GM19324 (cell line): ENCODE measurements around the gene POP5.
A peak's percentile ranks its signal among the peaks of the same experiment; 100 is the strongest.
"Not testable (repeated sequence)": the region's sequence is repeated elsewhere in the genome, so short reads cannot be mapped to it uniquely, and the experiment has no call there.

Experiments used
- ATAC-seq: cut with Tn5 transposase; IDR thresholded peaks from one replicate; pipeline ENCODE4 v1.9.1; 2021; ENCODE audit warnings: mild to moderate bottlenecking, moderate library complexity; ENCODE audit not compliant: unreplicated experiment, low FRiP score

The POP5 gene

GRCh38 chr12:120538281-120539156, 42.7 kb downstream of the POP5 start:
- no peak for ATAC-seq

DNA sequence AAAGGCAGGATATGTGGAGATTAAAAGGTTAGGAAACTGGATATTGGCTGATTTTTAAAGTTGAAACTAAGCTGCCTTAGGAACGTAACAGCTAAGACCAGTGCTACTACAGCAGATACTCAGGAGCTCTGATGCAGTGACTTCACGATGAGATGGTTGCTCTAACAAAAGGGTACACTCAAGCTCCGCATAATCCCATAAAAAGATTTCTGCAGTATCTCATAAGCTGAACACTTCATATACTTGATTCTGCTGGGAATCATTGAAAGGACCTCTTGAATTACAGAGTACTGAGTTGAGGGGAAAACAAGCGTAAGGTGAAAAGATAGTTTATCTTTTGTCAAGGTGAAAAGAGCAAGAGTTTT, 43.4 kb downstream of the POP5 start:
- ATAC-seq = no peak

GRCh38 chr12:120536064-120536791, 45.0 kb downstream of the POP5 start:
- no peak for ATAC-seq

- ATAC-seq = peak; percentile 41
Measured at GRCh38 chr12:120534703-120535655, 46.2 kb downstream of the POP5 start.

DNA sequence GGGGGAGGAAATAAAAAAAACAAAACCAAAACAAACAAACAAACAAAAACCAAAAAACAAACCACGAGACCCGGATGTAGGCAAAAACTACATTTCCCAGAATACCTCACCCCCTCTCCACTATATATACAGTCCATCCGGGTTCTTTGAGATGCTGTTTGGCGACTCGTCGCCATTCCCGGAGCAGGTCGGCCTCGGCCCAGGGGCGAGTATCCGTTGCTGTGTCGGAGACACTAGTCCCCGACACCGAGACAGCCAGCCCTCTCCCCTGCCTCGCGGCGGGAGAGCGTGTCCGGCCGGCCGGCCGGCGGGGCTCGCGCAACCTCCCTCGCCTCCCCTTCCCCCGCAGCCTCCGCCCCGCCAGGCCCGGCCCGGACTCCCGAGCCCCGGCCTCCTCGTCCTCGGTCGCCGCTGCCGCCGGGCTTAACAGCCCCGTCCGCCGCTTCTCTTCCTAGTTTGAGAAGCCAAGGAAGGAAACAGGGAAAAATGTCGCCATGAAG, 46.9 kb downstream of the POP5 start, which contains the start of gene RNF10:
Gene RNF10, plus strand, starts transcription at position 154 of the 500 bp plus-strand sequence. CDS start 456 bp downstream, outside the sequence.
- peak; percentile 72 for ATAC-seq

DNA sequence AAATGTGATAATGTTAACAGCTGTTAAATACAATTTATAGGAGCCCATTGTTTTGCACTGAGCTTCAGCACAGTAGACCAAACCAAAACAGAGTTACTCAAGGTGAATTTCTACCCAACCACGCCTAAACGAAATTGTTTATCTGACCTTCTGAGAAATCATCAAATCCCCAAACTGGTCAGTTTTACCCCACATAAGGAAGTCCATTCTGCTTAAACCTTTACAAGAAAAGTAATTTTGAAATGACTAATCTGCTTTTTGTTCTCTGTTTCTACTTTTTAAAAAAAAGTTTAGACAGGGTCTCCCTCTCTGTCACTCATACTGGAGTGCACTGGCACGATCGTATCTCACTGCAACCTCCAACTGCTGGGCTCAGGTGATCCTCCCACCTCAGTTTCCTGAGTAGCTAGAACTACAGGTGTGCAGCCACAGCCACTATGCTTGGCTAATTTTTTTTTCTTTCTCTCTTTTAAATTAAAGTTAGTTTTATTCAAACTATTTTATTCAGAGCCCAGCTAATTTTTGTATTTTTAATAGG, 48.4 kb downstream of the POP5 start:
- no peak for ATAC-seq

DNA sequence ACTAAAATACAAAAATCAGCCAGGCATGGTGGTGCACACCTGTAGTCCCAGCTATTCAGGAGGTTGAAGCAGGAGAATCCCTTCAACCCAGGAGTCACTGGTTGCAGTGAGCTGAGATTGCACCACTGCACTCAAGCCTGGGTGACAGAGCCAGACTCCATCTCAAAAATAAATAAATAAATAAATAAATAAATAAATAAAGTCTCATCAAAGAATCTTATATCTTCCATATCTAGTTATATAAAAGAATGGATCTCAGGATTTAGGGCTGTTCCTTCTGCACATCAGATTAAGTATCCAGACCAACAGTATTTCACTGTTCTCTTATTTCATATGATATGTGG, 50.8 kb downstream of the POP5 start:
- ATAC-seq = not testable (repeated sequence)

GRCh38 chr12:120529641-120530417, 51.4 kb downstream of the POP5 start:
- no peak for ATAC-seq

GRCh38 chr12:120528861-120529525, 52.2 kb downstream of the POP5 start, which contains the start of gene COQ5:
Gene COQ5, minus strand, starts transcription at chr12:120529158. Its CDS starts 17 bp downstream, at chr12:120529141.
- peak; percentile 77 for ATAC-seq
